GM12878 (cell line): ENCODE data around the gene CA9. TPM values are rescaled to one million over a fixed set of nuclear protein-coding genes. Genes with fewer than 3 reads are reported as not detected.
A peak's percentile ranks its signal among the peaks of the same experiment; 100 is the strongest.

Source experiments
- CEBPB ChIP-seq, 2 experiments: fragments of 150-350 bp in 1 of 2; IDR thresholded peaks; 2 replicates each; pipeline ENCODE4 v1.6.1; 2012 to 2014; ENCODE audit warnings: low read depth in 2 of 2, low read length in 2 of 2, borderline replicate concordance in 1 of 2, inconsistent platforms in 1 of 2
- HDAC2 ChIP-seq: fragments of 200-600 bp; sonication (generic); IDR thresholded peaks from 2 replicates; pipeline ENCODE4 v1.6.1; 2017
- PAX8 ChIP-seq: fragments of 450-650 bp; IDR thresholded peaks from 2 replicates; pipeline ENCODE4 v1.6.1; 2017; ENCODE audit warnings: mild to moderate bottlenecking, moderate library complexity
- polyA plus RNA-seq, 11 experiments: library from polyadenylated mRNA; depleted of rRNA in 4 of 11; unstranded in 6 of 11; stranded (reverse) in 5 of 11; fragments of >200 nt; fragmentation: Nextera tagmentation in 4 of 11; fragmentation: Illumina TruSeq in 1 of 11; extraction: Ambion mirVana in 4 of 11; extraction: Trizol in 1 of 11; gene quantifications; 1 replicate in 1 of 11; 2 replicates in 10 of 11; pipeline versions ENCODE4 v1.2.1 to v1.2.3, GENCODE V29; 2011 to 2016; ENCODE audit warnings: inconsistent platforms in 2 of 11, missing spikeins in 2 of 11, low read depth in 1 of 11
- total RNA-seq, 4 experiments: library from RNA; depleted of rRNA in 3 of 4; stranded (reverse); fragments of >200 nt in 3 of 4; fragmentation: Illumina TruSeq in 1 of 4; extraction: Trizol in 1 of 4; gene quantifications; 2 replicates each; pipeline versions ENCODE4 v1.2.1 to v1.2.3, GENCODE V29; 2013 to 2021
- TF ChIP-seq, protein P1 (sequence below): fragments of 450-650 bp; IDR thresholded peaks from 2 replicates; pipeline ENCODE4 v1.6.1; 2017; ENCODE audit warnings: borderline replicate concordance
- TF ChIP-seq, protein P2 (sequence below): fragments of 150-350 bp; IDR thresholded peaks from 2 replicates; pipeline ENCODE4 v1.6.1; 2014; ENCODE audit warnings: mild to moderate bottlenecking, low read depth, low read length
- TF ChIP-seq, protein P3 (sequence below): fragments of 450-650 bp; IDR thresholded peaks from 2 replicates; pipeline ENCODE4 v1.6.1; 2016; ENCODE audit warnings: mild to moderate bottlenecking

CA9 gene
- total and polyA plus RNA-seq, 10 of the 15 experiments (the other 5 are each of a cell fraction or from before 2014, with no cell fraction given) = 0.53 to 6.6 (median 1.2) TPM

DNA sequence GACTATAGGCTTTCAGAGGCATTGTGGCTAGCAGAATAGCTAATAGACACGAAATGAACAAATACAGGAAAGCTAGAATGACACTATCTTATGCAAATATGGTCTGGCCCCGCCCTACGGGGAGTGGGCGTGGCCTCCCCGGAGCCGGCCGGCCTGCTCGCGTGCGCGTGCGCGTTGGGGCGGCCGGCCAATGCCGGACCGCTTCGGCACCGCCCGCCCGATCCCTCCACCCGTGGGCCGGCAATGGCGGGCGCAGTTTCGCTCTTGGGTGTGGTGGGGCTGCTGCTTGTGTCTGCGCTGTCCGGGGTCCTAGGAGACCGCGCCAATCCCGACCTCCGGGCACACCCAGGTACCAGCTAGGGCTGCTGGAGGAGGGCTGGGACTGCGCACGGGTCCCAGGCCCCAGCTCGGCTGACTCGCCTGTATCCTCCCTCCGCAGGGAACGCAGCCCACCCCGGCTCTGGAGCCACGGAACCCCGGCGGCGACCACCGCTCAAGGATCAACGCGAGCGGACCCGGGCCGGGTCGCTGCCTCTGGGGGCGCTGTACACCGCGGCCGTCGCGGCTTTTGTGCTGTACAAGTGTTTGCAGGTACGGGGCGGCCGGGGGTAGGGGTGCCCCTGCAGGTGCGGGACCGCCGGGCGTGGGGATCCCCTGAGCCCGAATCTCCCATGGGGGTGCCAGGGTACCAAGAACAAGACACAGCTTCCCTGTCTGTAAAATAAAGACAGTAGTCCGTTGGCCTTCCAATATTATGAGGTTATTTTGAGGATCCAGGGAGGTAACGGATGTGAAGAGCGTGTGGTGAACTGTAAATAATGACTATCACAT is 15.4 kb upstream of the CA9 start, which contains the start of gene CCDC107 (continued):
- TF ChIP-seq, protein P1, sequence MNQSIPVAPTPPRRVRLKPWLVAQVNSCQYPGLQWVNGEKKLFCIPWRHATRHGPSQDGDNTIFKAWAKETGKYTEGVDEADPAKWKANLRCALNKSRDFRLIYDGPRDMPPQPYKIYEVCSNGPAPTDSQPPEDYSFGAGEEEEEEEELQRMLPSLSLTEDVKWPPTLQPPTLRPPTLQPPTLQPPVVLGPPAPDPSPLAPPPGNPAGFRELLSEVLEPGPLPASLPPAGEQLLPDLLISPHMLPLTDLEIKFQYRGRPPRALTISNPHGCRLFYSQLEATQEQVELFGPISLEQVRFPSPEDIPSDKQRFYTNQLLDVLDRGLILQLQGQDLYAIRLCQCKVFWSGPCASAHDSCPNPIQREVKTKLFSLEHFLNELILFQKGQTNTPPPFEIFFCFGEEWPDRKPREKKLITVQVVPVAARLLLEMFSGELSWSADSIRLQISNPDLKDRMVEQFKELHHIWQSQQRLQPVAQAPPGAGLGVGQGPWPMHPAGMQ = no peak
- TF ChIP-seq HDAC2 = no peak
- TF ChIP-seq, protein P2, sequence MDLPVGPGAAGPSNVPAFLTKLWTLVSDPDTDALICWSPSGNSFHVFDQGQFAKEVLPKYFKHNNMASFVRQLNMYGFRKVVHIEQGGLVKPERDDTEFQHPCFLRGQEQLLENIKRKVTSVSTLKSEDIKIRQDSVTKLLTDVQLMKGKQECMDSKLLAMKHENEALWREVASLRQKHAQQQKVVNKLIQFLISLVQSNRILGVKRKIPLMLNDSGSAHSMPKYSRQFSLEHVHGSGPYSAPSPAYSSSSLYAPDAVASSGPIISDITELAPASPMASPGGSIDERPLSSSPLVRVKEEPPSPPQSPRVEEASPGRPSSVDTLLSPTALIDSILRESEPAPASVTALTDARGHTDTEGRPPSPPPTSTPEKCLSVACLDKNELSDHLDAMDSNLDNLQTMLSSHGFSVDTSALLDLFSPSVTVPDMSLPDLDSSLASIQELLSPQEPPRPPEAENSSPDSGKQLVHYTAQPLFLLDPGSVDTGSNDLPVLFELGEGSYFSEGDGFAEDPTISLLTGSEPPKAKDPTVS = 0 out of 2 replicates have a peak, but pooled peaks have one; percentile 6
- no peak for TF ChIP-seq CEBPB (IDR thresholded peaks at IDR 0.05; ENCODE audit: borderline replicate concordance in 1 of 2, low read depth in 2 of 2, low read length in 2 of 2)
- TF ChIP-seq, protein P3, sequence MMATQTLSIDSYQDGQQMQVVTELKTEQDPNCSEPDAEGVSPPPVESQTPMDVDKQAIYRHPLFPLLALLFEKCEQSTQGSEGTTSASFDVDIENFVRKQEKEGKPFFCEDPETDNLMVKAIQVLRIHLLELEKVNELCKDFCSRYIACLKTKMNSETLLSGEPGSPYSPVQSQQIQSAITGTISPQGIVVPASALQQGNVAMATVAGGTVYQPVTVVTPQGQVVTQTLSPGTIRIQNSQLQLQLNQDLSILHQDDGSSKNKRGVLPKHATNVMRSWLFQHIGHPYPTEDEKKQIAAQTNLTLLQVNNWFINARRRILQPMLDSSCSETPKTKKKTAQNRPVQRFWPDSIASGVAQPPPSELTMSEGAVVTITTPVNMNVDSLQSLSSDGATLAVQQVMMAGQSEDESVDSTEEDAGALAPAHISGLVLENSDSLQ = no peak
- no peak for TF ChIP-seq PAX8
